Breast epithelium (tissue), 4 donors: ENCODE results near the gene HELZ. TPM values are rescaled to one million over a fixed set of nuclear protein-coding genes. Genes with fewer than 3 reads are reported as not detected.

Experiments
- DNase-seq, 2 donors: peaks; one replicate each; pipeline ENCODE4 v3.0.0-alpha.2; 2019; ENCODE audit warnings: low spot score in 2 of 2
- H3K27ac ChIP-seq, 2 donors: fragments of 200-600 bp; sonication (generic) in 1 of 2; one replicate each; pipeline ENCODE4 v1.5.1; 2016 to 2019; ENCODE audit warnings: mild to moderate bottlenecking in 1 of 2
- H3K27me3 ChIP-seq, 2 donors: fragments of 200-600 bp; sonication (generic) in 1 of 2; one replicate each; pipeline versions ENCODE4 v1.5.1 to v1.6.0; 2017 to 2019; ENCODE audit warnings: control low read depth in 1 of 2, mild to moderate bottlenecking in 1 of 2
- H3K36me3 ChIP-seq: fragments of 200-600 bp; one replicate; pipeline ENCODE4 v1.5.1; 2019
- H3K4me1 ChIP-seq, 2 donors: fragments of 200-600 bp; sonication (generic); one replicate each; pipeline ENCODE4 v1.5.1; 2016 to 2019; ENCODE audit warnings: control low read depth in 1 of 2
- H3K4me3 ChIP-seq, 3 donors: fragments of 200-600 bp; sonication (generic); 1 replicate in 2 of 3; 2 replicates in 1 of 3; pipeline ENCODE4 v1.5.1; 2016 to 2019; ENCODE audit warnings: mild to moderate bottlenecking in 3 of 3, moderate library complexity in 2 of 3
- H3K9me3 ChIP-seq, 2 donors: fragments of 200-600 bp; sonication (generic) in 1 of 2; one replicate each; pipeline ENCODE4 v1.5.1; 2016 to 2019; ENCODE audit warnings: control low read depth in 1 of 2
- CTCF ChIP-seq, 3 donors: fragments of 450-650 bp; IDR thresholded peaks; one replicate each; pipeline ENCODE4 v1.5.1; 2016 to 2017; ENCODE audit warnings: antibody characterized with exemption in 3 of 3, mild to moderate bottlenecking in 3 of 3, moderate library complexity in 3 of 3
- POLR2A ChIP-seq: fragments of 450-650 bp; IDR thresholded peaks from one replicate; pipeline ENCODE4 v1.6.1; 2016; ENCODE audit warnings: antibody characterized with exemption, mild to moderate bottlenecking, moderate library complexity
- POLR2AphosphoS5 ChIP-seq, 3 donors: sonication (generic); formaldehyde crosslinking; IDR thresholded peaks; one replicate each; pipeline ENCODE4 v1.6.1; 2017; ENCODE audit warnings: antibody characterized with exemption in 3 of 3
- intact Hi-C: fragments of 100-400 bp; cut with DNase I; formaldehyde crosslinking; loops from one replicate; pipeline ENCODE4 v1.15.1; 2023; ENCODE audit warnings: low total_unique reads
- total RNA-seq, 3 donors: library from RNA; depleted of rRNA; stranded (reverse); fragments of >200 nt; gene quantifications; one replicate each; pipeline ENCODE4 v1.1.0, GENCODE V29; 2016

HELZ gene
- total RNA-seq, 3 donors from 2014 or later = 66.5 to 104 (median 79.8) TPM

DNA sequence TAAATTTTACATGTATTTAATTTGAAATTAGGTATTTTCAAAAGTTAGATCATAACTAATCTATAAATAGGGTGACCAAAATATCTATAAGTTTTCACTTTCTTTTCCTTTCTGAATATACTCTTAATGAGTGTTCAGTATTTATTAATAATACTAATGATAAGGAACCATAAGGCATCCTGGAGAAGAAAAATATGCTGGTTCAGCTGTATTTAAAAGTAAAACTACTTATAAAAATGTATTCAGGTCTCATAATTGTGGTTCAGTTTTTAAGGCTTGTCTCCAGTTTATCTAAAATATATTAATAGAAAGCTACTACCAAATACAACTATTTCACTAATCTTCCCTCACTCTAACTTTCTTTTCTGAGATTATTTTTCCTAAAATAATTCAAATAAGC lies 67.3 kb downstream of the HELZ start:
- TF ChIP-seq POLR2AphosphoS5 (IDR thresholded peaks at IDR 0.05) (no peak), POLR2A (no peak), CTCF (IDR thresholded peaks at IDR 0.05) (no peak)
- no peak overlapping the region for H3K4me3 ChIP-seq
- H3K27ac ChIP-seq = no peak overlapping the region
- H3K9me3 ChIP-seq = no peaks in the 10 kb centered on the region
- no peaks in the 10 kb centered on the region for H3K36me3 ChIP-seq
- no peak for DNase-seq
- no peaks in the 10 kb centered on the region for H3K4me1 ChIP-seq
- intact Hi-C loops = no loop called here
- H3K27me3 ChIP-seq = no peaks in the 10 kb centered on the region

- no peaks in the 10 kb centered on the region for H3K36me3 ChIP-seq
- H3K27me3 ChIP-seq = no peaks in the 10 kb centered on the region
- TF ChIP-seq POLR2AphosphoS5 (IDR thresholded peaks at IDR 0.05) = no peak
- TF ChIP-seq CTCF (IDR thresholded peaks at IDR 0.05) = no peak
- TF ChIP-seq POLR2A = no peak
- no peak overlapping the region for H3K27ac ChIP-seq
- DNase-seq = no peak
- H3K4me3 ChIP-seq = no peak overlapping the region
- H3K9me3 ChIP-seq = no peaks in the 10 kb centered on the region
- H3K4me1 ChIP-seq = no peaks in the 10 kb centered on the region
- intact Hi-C loops = no loop called here
Measured at GRCh38 chr17:67174190-67174589, 70.8 kb downstream of the HELZ start.

- no peak for TF ChIP-seq CTCF (IDR thresholded peaks at IDR 0.05)
- TF ChIP-seq POLR2A = no peak
- TF ChIP-seq POLR2AphosphoS5 (IDR thresholded peaks at IDR 0.05) = no peak
- Histone ChIP-seq H3K4me1 (no peaks in the 10 kb centered on the region), H3K36me3 (no peaks in the 10 kb centered on the region), H3K27me3 (no peaks in the 10 kb centered on the region), H3K9me3 (no peaks in the 10 kb centered on the region), H3K27ac (no peak overlapping the region), H3K4me3 (no peak overlapping the region)
- no peak for DNase-seq
- intact Hi-C loops = no loop called here
Measured at GRCh38 chr17:67171560-67171959, 73.4 kb downstream of the HELZ start.

GRCh38 chr17:67168496-67168895 lies 76.5 kb downstream of the HELZ start:
- no peaks in the 10 kb centered on the region for H3K27me3 ChIP-seq
- TF ChIP-seq POLR2AphosphoS5 (IDR thresholded peaks at IDR 0.05) (no peak), POLR2A (no peak), CTCF (IDR thresholded peaks at IDR 0.05) (no peak)
- no peak overlapping the region for H3K4me3 ChIP-seq
- H3K9me3 ChIP-seq = no peaks in the 10 kb centered on the region
- no peaks in the 10 kb centered on the region for H3K4me1 ChIP-seq
- no peak for DNase-seq
- no peak overlapping the region for H3K27ac ChIP-seq
- intact Hi-C loops = no loop called here
- no peaks in the 10 kb centered on the region for H3K36me3 ChIP-seq

GRCh38 chr17:67165201-67165600 lies 79.8 kb downstream of the HELZ start:
- H3K27me3 ChIP-seq = no peaks in the 10 kb centered on the region
- no peak for DNase-seq
- H3K4me1 ChIP-seq = no peaks in the 10 kb centered on the region
- no peak overlapping the region for H3K27ac ChIP-seq
- no peaks in the 10 kb centered on the region for H3K9me3 ChIP-seq
- no peaks in the 10 kb centered on the region for H3K36me3 ChIP-seq
- no peak overlapping the region for H3K4me3 ChIP-seq
- intact Hi-C loops = no loop called here
- TF ChIP-seq CTCF (IDR thresholded peaks at IDR 0.05) = no peak
- no peak for TF ChIP-seq POLR2A
- no peak for TF ChIP-seq POLR2AphosphoS5 (IDR thresholded peaks at IDR 0.05)
